ENCODE results near the gene ATF6B.

- TF ChIP-seq, protein P1, sequence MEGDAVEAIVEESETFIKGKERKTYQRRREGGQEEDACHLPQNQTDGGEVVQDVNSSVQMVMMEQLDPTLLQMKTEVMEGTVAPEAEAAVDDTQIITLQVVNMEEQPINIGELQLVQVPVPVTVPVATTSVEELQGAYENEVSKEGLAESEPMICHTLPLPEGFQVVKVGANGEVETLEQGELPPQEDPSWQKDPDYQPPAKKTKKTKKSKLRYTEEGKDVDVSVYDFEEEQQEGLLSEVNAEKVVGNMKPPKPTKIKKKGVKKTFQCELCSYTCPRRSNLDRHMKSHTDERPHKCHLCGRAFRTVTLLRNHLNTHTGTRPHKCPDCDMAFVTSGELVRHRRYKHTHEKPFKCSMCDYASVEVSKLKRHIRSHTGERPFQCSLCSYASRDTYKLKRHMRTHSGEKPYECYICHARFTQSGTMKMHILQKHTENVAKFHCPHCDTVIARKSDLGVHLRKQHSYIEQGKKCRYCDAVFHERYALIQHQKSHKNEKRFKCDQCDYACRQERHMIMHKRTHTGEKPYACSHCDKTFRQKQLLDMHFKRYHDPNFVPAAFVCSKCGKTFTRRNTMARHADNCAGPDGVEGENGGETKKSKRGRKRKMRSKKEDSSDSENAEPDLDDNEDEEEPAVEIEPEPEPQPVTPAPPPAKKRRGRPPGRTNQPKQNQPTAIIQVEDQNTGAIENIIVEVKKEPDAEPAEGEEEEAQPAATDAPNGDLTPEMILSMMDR (conservative IDR thresholded peaks at IDR 0.05 in 1 of 2, IDR thresholded peaks at IDR 0.05 in 1 of 2; ENCODE audit: extremely low read depth in 1 of 2, insufficient read depth in 1 of 2, low read depth in 1 of 2, low read length in 2 of 2) = no peak
- no peak for TF ChIP-seq EZH2 (IDR thresholded peaks at IDR 0.05; ENCODE audit: borderline replicate concordance, low read length)
These were observed 46.7 kb downstream of the ATF6B start for GRCh38 chr6:32081168-32081990.
